ENCODE results near the gene MKS1.

MKS1 gene

DNA sequence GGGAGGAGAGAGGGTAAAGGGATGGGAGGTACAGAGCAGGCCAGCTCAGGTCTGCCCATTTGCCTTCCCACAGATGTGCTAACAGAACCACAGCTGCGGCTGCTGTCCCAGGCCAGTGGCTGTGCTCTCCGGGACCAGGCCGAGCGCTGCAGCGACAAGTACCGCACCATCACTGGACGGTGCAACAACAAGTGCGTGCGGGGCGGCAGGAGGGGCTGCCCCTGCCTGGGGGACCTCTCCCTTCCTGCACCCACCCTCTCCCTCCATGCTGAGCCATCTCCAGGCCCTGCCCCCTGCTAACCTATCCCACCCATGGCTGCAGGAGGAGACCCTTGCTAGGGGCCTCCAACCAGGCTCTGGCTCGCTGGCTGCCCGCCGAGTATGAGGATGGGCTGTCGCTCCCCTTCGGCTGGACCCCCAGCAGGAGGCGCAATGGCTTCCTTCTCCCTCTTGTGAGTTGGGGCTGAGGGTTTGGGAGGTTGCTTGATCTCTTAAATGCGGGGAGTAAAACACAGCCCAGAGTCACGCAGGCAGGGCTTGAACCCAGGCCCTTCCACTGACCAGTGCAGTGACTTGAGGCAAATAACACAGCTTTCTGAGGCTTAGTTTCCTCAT is 25.3 kb downstream of the MKS1 start:
- no peak overlapping the region for H3K27ac Mint-ChIP-seq
- DNase-seq (no peak), ATAC-seq (no peak)
- H3K9me3 Mint-ChIP-seq = no peaks in the 10 kb centered on the region
- no peak overlapping the region for H3K4me3 Mint-ChIP-seq
- peaks cover 29% of the 10 kb centered on the region for H3K27me3 Mint-ChIP-seq
- no peaks in the 10 kb centered on the region for H3K4me1 Mint-ChIP-seq

DNA sequence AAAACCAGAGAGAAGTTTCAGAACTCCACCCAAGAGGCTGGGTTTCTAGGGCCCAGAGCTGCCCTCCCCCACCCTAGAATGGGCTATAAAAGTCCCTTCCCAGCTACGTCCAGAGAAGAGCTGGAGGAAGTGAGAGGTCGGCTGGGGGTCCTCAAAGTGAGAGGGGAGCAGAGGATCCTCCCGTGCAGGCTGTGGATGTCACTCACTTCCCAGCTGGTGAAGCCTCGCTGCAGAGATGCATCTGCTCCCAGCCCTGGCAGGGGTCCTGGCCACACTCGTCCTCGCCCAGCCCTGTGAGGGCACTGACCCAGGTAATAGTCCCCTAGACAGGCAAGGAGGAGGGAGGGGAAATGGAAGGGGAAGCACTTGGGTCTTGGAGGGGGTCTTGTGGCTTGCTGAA is 26.4 kb downstream of the MKS1 start, which contains the start of gene EPX:
Gene EPX, plus strand, starts transcription at position 115 of the 400 bp plus-strand sequence. Its CDS starts 121 bp downstream, at position 236.
- no peak for ATAC-seq
- peaks cover 28% of the 10 kb centered on the region for H3K27me3 Mint-ChIP-seq
- H3K4me1 Mint-ChIP-seq = no peaks in the 10 kb centered on the region
- H3K4me3 Mint-ChIP-seq = no peak within 1 kb of the TSS
- H3K9me3 Mint-ChIP-seq = no peaks in the 10 kb centered on the region
- DNase-seq = no peak
- H3K27ac Mint-ChIP-seq = no peak within 1 kb of the TSS

DNA sequence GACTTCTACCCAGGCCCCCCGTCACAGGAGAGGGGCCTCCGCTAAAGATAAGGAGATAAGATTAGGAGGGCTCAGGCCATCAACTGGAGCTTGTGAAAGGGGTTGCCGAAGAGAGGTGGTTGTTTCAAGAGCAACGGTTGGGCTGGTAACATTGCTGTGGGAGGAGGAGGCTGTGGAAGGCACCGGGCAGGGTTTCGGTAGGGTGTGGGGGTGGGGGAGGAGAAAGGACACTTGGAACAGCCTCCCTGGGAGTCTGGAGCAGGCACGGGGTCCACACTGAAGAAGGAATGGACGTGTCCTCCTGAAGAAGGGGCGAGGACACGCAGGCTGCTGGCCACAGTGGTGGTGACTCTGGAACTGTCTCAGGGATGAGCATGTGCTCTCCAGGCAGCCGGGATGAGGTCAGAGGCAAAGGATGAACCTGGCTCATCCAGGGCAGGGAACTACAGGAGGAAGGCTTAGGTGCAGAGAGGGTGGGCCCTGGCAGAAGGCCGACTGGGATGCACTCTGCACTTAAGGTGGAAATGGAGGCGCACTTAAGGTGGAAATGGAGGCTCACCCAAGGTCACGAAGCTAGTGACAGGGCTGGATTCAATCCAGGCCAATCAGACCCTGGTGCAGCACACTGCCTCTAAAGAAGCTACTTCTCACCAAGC is 27.7 kb downstream of the MKS1 start:
- Mint-ChIP-seq H3K9me3 (no peaks in the 10 kb centered on the region), H3K27me3 (peaks cover 15% of the 10 kb centered on the region), H3K4me3 (no peak overlapping the region), H3K27ac (no peak overlapping the region), H3K4me1 (no peaks in the 10 kb centered on the region)
- DNase-seq (no peak), ATAC-seq (no peak)

DNA sequence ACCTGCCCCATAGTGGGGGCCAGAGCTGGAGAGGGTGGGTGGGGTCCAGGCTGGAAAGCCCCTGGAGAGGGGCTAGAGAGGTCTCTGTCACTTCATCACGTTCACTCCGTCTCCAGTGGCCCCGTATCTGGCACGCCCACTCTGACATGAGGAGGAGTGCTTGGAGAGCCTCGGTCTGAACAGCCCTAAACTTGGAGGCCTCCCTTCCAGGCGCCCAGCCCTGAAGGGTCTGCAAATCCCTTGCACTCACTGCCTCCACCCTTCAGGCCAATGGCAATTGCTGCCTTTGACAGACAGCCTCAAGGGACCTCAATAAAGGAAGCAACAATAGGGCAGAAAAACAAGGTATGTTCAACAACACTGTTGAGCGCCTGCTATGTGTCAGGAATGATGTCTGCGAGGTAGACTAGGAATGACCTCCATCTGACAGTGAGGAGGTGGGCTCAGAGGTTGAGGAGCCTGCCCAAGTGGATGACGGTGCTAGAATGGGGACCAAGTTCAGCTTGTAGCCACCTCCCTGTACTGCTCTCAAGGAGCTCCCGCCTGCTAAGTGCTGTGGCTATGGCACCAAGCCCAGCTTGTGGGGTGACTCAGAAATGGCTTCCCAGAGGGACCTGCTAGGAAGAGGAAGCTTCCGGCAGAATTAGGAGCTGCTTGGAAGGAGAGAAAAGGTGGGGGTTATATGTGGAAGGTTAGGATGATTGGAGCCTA is 29.5 kb downstream of the MKS1 start:
- no peak overlapping the region for H3K4me3 Mint-ChIP-seq
- no peaks in the 10 kb centered on the region for H3K9me3 Mint-ChIP-seq
- peaks cover 15% of the 10 kb centered on the region for H3K27me3 Mint-ChIP-seq
- ATAC-seq (no peak), DNase-seq (no peak)
- H3K27ac Mint-ChIP-seq = peak overlapping the region; percentile 7 to 47
- no peaks in the 10 kb centered on the region for H3K4me1 Mint-ChIP-seq

DNA sequence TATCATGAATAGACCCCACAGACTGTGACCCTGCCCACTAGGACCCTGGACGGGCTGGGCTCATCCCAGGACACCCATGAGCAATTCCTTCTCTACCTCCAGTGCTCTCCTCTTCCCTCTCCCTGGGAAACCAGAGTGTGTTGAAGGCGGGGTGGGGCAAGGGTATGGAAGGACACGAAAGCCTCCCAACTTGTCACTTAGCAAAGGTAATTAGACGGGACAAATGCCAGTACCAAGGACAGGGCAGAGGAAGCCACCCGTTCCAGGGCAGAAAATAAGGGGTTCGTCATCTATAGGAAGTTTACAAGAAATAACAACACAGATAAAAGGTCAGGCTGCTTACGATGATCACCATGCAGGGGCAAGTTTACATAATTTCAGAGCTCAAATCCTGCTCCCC is 31.4 kb downstream of the MKS1 start:
- no peak overlapping the region for H3K4me3 Mint-ChIP-seq
- DNase-seq (no peak), ATAC-seq (no peak)
- no peaks in the 10 kb centered on the region for H3K9me3 Mint-ChIP-seq
- H3K27me3 Mint-ChIP-seq = peaks cover 15% of the 10 kb centered on the region
- H3K27ac Mint-ChIP-seq = no peak overlapping the region
- no peaks in the 10 kb centered on the region for H3K4me1 Mint-ChIP-seq

DNA sequence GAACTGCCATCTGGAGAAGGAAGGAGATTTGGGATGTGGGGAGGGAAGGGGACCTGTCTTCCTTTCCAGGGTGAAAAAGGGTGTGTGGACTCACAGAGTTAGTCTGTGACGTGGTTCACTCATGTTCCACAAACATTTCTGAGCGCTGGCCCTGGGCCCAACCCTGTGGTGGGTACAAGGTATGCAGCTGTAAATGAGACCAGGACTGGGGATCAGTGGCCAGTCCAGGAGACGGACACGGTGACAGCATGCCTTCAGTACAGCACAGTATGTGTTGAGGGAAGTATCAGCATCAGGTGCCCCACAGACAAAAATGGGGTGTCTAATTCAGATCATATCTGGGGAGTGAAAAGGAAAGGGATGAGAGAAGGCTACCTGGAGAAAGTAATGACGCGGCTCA is 32.0 kb downstream of the MKS1 start:
- peaks cover 15% of the 10 kb centered on the region for H3K27me3 Mint-ChIP-seq
- no peak for ATAC-seq
- no peaks in the 10 kb centered on the region for H3K9me3 Mint-ChIP-seq
- H3K4me3 Mint-ChIP-seq = no peak overlapping the region
- no peaks in the 10 kb centered on the region for H3K4me1 Mint-ChIP-seq
- DNase-seq = no peak
- H3K27ac Mint-ChIP-seq = no peak overlapping the region

DNA sequence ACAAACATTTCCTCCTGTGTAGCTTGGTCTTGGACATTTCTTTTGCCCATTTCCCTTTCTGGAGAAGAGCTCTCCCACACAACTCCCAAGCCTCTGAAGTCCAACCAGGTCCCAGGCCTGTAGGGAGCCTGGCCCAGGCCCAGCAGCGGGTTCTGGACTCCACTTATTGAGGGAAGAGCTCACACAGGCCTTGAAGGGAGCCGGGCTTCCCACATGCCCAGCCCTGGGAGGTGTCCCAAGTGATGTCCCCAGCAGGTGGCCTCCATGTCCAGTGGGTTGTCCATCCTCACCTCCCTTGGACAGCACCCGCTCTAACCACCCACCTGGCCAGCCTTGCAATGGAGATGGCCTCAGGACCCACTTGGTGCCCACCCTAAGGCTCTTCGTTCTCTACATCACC is 32.5 kb downstream of the MKS1 start:
- H3K27me3 Mint-ChIP-seq = peaks cover 15% of the 10 kb centered on the region
- DNase-seq = no peak
- no peak overlapping the region for H3K27ac Mint-ChIP-seq
- ATAC-seq = no peak
- H3K4me3 Mint-ChIP-seq = no peak overlapping the region
- no peaks in the 10 kb centered on the region for H3K9me3 Mint-ChIP-seq
- no peaks in the 10 kb centered on the region for H3K4me1 Mint-ChIP-seq

DNA sequence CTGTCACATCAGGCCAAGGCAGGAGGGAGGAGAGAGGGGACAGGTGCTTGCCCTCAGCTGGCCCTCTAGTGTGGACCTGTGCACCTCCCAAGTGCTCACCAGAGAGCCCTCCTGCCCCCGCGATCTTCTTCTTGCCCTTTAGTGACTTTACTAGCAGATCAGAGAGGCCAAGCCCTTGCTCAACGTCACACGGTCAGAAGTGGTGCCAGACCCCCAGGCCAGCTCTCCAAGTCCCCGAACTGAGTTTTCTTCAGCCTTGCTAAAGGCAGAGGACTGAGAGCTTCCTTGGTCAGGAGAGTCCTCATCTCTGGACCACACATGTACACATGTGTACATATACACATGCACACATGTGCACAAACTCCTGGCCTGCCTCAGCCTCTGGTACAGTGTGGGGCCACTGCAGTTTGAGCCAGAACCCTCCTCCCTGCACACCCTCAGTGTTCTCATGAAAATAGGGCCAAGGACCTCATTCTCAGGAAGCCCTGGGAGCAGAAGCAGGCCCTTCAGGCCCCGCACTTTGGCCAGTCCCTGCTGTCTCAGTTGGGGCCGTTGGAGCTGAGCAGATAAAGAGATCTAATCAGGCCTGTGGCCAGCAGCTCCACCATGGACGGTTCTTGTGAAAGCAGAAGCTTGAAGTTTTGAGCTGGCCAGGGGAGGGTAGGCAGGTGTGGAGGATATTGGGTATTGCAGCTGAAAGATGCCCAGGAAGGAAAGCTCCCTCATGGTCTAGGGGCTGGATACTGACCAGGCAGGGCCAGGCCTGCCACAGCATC is 33.9 kb downstream of the MKS1 start:
- ATAC-seq (no peak), DNase-seq (no peak)
- H3K27me3 Mint-ChIP-seq = peaks cover 5% of the 10 kb centered on the region
- H3K4me3 Mint-ChIP-seq = no peak overlapping the region
- no peak overlapping the region for H3K27ac Mint-ChIP-seq
- H3K4me1 Mint-ChIP-seq = no peaks in the 10 kb centered on the region
- H3K9me3 Mint-ChIP-seq = no peaks in the 10 kb centered on the region

DNA sequence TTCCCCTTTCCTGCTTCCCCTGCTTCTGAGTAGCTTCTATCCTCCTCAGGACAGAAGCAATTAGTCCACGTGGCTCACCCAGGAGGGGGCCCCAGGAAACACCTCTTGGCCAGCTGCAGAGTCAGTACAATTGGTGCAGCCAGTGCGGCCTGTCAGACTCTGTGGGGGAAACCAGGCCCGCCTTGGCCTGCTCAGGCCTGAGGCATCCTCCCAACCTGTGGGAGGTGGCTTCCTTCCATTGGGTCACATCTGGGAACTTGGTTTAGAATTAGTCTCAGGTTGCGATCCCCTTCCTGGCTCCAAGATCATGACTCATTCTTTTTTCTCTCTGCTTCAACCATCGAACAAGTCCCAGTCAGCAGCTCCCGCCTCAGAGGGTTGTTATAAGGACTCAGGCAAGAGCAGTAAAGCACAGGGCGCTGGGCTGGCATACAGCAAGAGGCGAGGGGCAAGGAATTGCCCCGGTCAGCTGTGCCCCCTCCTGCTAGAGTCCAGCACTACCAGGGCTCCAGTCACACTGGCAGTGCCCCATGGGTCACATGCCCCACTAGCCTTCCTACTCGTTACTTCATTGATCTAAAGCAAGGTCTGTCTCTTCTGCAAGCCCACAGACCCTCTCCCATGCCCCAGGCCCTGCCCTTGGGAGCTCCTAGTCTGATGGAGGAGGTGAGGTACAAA is 34.6 kb downstream of the MKS1 start:
- Mint-ChIP-seq H3K27me3 (peaks cover 5% of the 10 kb centered on the region), H3K9me3 (no peaks in the 10 kb centered on the region), H3K4me1 (no peaks in the 10 kb centered on the region), H3K27ac (no peak overlapping the region), H3K4me3 (no peak overlapping the region)
- no peak for DNase-seq
- ATAC-seq = no peak

DNA sequence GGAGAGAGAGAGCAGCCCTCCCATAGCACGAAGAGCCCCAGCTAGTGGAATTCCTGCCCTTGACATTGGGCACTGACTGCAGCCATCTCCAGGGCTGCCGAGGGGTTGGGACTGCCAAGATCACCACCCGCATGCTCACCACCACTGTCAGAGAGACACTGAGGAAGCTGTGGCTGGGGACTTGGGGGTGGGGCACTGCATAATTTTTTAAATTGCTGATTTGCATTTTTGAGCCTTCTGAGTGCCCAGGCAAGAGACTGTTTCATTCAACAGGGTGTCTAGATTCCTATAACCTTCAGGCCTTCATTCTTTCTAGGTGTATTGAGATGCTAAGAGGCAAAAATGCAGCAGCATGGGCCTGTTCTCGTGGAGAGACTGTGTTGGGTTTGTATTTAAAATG is 35.5 kb downstream of the MKS1 start:
- DNase-seq = no peak
- Mint-ChIP-seq H3K4me3 (no peak overlapping the region), H3K4me1 (no peaks in the 10 kb centered on the region), H3K27ac (no peak overlapping the region), H3K27me3 (peaks cover 5% of the 10 kb centered on the region), H3K9me3 (no peaks in the 10 kb centered on the region)
- no peak for ATAC-seq

DNA sequence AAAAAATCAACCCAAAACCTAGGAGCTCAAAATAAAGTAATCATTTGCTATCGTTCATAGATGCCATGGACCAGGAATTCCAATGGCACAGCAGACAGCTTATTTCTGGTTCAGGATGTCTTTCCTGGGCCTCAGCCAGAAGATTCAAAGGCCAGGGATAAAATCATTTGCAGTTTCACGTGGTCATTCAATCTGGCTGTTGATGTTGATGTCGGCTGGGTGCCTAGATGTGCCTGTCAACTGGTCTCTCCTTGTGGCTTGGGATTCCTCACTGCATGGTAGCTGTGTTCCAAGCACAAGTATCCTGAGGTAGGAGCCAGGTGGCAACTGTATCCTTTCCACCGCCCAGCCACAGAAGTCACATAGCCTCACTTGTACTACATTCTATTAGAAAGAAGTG is 37.3 kb downstream of the MKS1 start:
- Mint-ChIP-seq H3K9me3 (no peaks in the 10 kb centered on the region), H3K27me3 (no peaks in the 10 kb centered on the region), H3K4me1 (no peaks in the 10 kb centered on the region), H3K27ac (no peak overlapping the region), H3K4me3 (no peak overlapping the region)
- ATAC-seq (no peak), DNase-seq (no peak)

DNA sequence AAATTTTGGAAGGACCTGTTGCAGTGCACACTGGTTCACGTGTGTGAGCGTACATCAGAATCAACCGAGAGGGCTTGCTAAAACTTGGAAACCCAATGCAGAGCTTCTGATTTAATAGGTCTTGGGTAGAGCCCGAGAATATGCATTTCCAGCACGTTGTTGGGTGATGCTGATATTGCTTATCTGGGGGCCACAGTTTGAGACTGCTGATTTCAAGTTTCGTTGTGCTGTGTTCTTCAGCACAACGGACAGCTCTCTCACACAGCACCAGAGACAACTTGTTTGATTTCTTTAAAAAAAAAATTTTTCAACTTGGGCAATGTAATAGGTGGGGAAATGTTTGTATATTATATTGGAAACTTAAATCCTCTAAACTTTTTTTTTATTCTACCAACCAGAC is 42.9 kb downstream of the MKS1 start:
- DNase-seq (no peak), ATAC-seq (no peak)
- Mint-ChIP-seq H3K9me3 (no peaks in the 10 kb centered on the region), H3K4me1 (peaks cover 6% of the 10 kb centered on the region), H3K4me3 (no peak overlapping the region), H3K27me3 (no peaks in the 10 kb centered on the region), H3K27ac (no peak overlapping the region)

DNA sequence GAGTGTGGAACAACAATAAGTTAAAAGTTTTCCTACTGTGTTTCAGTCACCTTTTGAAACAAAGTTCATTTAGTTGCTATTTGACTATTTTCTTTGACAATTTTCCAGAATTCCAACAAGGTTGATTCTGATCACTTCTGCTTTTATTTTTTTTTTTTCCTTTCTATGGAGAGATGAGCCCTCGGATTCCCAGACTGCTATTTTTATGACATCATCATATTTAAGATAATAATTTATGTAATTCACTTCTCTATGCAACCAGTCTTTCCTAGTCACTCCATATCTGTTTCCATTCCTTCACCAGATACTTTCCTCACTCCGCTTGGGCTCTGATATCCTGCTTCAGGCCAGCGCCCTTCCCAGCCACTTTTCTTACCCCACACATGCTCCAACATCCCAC is 44.2 kb downstream of the MKS1 start:
- no peak for ATAC-seq
- no peak overlapping the region for H3K4me3 Mint-ChIP-seq
- no peaks in the 10 kb centered on the region for H3K27me3 Mint-ChIP-seq

DNA sequence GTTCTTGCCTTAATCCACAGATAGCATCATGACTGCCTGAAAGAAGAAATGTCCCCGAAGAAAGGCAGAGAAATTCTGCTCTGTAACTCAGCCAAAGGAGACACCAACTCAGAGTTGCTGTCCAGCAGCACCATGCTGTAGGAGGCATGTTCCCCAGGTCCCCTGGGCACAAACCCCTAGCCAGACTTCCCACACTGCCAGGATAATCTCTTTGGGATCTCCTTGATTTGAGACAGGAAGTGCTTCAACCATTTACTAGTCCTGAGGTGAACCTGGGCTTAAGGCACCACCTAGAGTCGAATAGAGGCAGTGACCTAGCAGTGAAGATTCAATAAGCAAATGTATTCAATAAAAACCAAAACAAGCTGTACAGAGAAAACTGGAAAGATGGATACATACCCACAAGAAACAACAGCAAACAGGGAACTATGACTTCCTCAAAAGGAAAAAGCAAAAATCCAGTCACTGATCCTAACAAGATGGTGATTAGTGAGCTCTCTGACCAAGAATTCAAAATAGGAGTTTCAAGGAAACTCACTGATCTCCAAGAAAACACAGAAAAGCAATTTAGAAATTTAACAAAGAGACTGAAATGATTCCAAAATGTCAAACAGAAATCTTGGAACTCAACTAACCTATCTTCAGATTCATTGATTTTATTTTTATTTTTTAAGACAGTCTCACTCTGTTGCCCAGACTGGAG is 46.5 kb downstream of the MKS1 start:
- Mint-ChIP-seq H3K4me1 (peaks cover 19% of the 10 kb centered on the region), H3K27me3 (no peaks in the 10 kb centered on the region), H3K4me3 (peak overlapping the region in 1 of 2 donors; percentile 45), H3K9me3 (peaks cover 0 to 5% of the 10 kb centered on the region in 2 donors), H3K27ac (peak overlapping the region; percentile 23 to 41)
- ATAC-seq = peak; percentile 90
- peak; percentile 35 to 48 for DNase-seq

More for the DNA sequence above, 44.2 kb downstream of the MKS1 start:
- no peak for DNase-seq
- Mint-ChIP-seq H3K27ac (no peak overlapping the region), H3K9me3 (no peaks in the 10 kb centered on the region), H3K4me1 (peaks cover 15% of the 10 kb centered on the region)

DNA sequence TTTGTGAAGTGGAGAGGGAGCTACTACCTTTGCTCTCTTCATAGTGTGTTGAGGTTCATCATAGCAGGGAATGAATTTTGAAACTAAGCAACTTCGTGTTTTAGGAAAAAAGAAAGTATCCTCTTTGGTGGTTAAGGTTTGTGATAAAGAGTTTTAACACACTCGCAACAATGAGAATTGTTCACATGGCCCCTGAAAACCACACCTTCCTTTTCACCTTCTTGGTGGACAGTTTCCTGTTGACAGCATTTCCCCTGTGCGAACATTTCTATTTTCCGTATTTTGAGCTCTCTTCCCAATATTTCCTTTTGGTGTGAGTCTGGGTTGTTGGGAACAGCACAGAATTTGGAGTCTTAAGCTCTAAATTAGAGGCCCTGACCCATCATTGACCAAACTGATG is 48.4 kb downstream of the MKS1 start:
- DNase-seq (no peak), ATAC-seq (no peak)
- H3K9me3 Mint-ChIP-seq = peaks cover 0 to 5% of the 10 kb centered on the region in 2 donors
- H3K4me1 Mint-ChIP-seq = peaks cover 19% of the 10 kb centered on the region
- H3K27ac Mint-ChIP-seq = peak overlapping the region in 1 of 2 donors; percentile 42
- H3K27me3 Mint-ChIP-seq = no peaks in the 10 kb centered on the region
- peak overlapping the region; percentile 10 to 57 for H3K4me3 Mint-ChIP-seq
